ENCODE data around the gene PDE5A.

Gene PDE5A

DNA sequence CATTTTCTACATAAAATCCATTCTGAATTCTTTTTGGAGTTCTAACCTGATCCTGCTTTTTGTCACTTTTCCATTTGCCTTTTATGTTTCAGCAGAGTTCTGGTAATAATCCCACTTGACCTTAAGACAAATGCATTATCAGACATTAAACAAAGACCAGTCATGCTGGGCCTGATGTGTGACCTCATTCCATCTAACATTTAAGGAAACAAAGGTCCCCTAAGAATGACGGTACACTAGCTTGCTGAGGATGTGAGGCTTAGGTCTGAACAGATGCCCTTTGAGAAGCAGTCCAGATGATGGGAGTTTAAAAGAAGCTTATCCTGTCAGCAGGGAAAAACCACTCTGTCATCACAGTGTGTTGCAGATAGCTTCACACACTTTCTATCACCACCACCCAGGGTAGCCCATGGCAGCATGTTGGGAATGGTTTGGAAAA lies 38.1 kb upstream of the PDE5A start:
- Histone ChIP-seq H3K27me3 (ENCODE audit: insufficient read depth, low read length, poor library complexity) (no peaks in the 10 kb centered on the region), H3K36me3 (ENCODE audit: insufficient read depth, low read length) (no peaks in the 10 kb centered on the region), H3K4me2 (ENCODE audit: insufficient read depth, low read length) (no peak overlapping the region), H3K79me2 (ENCODE audit: insufficient read depth, low read length) (no peaks in the 10 kb centered on the region), H3K9ac (ENCODE audit: low read depth, low read length) (no peak overlapping the region), H3K9me3 (ENCODE audit: insufficient read depth, low read length, severe bottlenecking) (no peaks in the 10 kb centered on the region), H3K27ac (ENCODE audit: low read length) (no peak overlapping the region), H3K4me1 (ENCODE audit: insufficient read depth, low read length) (no peaks in the 10 kb centered on the region), H3K4me3 (ENCODE audit: low read depth in 1 of 2, low read length in 2 of 2) (no peak overlapping the region), H2AFZ (ENCODE audit: low read depth, low read length) (no peak overlapping the region), H4K20me1 (ENCODE audit: insufficient read depth, low read length) (no peaks in the 10 kb centered on the region)
- ATAC-seq (ENCODE audit: insufficient read depth, low read depth) (no peak), DNase-seq (no peak)
- TF ChIP-seq, protein P1, sequence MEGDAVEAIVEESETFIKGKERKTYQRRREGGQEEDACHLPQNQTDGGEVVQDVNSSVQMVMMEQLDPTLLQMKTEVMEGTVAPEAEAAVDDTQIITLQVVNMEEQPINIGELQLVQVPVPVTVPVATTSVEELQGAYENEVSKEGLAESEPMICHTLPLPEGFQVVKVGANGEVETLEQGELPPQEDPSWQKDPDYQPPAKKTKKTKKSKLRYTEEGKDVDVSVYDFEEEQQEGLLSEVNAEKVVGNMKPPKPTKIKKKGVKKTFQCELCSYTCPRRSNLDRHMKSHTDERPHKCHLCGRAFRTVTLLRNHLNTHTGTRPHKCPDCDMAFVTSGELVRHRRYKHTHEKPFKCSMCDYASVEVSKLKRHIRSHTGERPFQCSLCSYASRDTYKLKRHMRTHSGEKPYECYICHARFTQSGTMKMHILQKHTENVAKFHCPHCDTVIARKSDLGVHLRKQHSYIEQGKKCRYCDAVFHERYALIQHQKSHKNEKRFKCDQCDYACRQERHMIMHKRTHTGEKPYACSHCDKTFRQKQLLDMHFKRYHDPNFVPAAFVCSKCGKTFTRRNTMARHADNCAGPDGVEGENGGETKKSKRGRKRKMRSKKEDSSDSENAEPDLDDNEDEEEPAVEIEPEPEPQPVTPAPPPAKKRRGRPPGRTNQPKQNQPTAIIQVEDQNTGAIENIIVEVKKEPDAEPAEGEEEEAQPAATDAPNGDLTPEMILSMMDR (IDR thresholded peaks at IDR 0.05; ENCODE audit: borderline replicate concordance, extremely low read depth, low read length, poor library complexity, severe bottlenecking), result no peak
- TF ChIP-seq EZH2 (IDR thresholded peaks at IDR 0.05; ENCODE audit: borderline replicate concordance, low read depth, low read length, severe bottlenecking), result no peak

DNA sequence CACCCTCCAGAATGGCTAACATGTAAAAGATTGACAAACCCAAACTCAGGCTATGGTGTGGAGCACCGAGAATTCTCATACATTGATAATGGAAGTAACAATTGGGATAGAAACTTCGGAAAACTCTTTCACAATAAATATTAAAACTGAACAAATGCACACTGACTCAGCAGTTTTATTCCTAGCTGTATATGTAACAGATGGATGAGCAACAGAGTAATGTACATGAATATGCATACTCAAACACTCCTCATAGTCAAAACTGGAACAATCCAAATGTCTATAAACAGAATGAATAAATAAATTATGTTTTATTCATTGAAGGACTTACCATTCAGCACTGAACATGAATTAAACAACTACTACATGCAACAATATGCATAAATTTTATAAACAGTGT lies 37.1 kb upstream of the PDE5A start:
- H3K27ac ChIP-seq (ENCODE audit: low read length), result no peak overlapping the region

DNA sequence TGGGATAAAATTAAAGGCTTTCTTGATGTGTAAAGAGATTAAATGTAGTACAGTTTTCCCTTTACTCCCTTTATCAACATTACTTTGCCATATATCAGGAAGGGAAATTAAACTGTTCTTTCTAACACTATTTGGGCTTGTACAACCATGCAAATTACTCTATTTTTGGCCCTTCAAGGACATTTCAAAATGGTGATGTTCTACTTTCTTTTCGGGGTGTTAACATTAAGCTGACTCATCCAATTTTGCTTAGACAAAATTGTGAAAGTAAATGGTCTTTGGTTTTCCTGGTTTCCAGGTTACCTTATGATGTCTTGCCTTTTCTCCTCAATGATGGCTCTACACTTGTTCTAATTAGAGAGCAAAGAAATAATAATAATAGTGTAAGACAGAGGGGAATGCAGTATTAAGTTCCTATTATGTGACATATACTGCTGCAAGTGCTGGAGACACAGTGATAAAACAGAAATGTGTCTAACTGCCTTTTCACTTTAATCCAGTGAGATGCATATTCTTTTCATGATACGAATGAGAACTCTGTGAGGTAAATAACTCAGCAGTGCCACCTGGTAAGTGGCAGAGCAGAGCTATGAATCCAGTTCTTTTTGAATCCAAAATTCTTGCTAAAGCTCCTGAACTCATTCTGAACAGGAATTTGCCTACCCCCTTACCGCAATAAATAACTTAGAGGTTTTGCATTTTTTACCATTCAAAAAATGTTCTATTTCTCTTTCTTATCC lies 35.7 kb upstream of the PDE5A start:
- DNase-seq, result no peak
- Histone ChIP-seq H2AFZ (ENCODE audit: low read depth, low read length) (no peak overlapping the region), H3K27me3 (ENCODE audit: insufficient read depth, low read length, poor library complexity) (no peaks in the 10 kb centered on the region), H3K79me2 (ENCODE audit: insufficient read depth, low read length) (no peaks in the 10 kb centered on the region), H3K27ac (ENCODE audit: low read length) (no peak overlapping the region), H3K9me3 (ENCODE audit: insufficient read depth, low read length, severe bottlenecking) (no peaks in the 10 kb centered on the region), H3K4me3 (ENCODE audit: low read depth in 1 of 2, low read length in 2 of 2) (no peak overlapping the region), H3K9ac (ENCODE audit: low read depth, low read length) (no peak overlapping the region), H3K4me2 (ENCODE audit: insufficient read depth, low read length) (no peak overlapping the region), H3K4me1 (ENCODE audit: insufficient read depth, low read length) (no peaks in the 10 kb centered on the region), H4K20me1 (ENCODE audit: insufficient read depth, low read length) (no peaks in the 10 kb centered on the region), H3K36me3 (ENCODE audit: insufficient read depth, low read length) (no peaks in the 10 kb centered on the region)
- TF ChIP-seq EZH2 (IDR thresholded peaks at IDR 0.05; ENCODE audit: borderline replicate concordance, low read depth, low read length, severe bottlenecking), result no peak
- TF ChIP-seq, protein P1 (IDR thresholded peaks at IDR 0.05; ENCODE audit: borderline replicate concordance, extremely low read depth, low read length, poor library complexity, severe bottlenecking), result no peak
- no peak for ATAC-seq (ENCODE audit: insufficient read depth, low read depth)

More for the DNA sequence above, 37.1 kb upstream of the PDE5A start:
- H4K20me1 ChIP-seq (ENCODE audit: insufficient read depth, low read length), result no peaks in the 10 kb centered on the region
- no peak overlapping the region for H3K9ac ChIP-seq (ENCODE audit: low read depth, low read length)
- H3K36me3 ChIP-seq (ENCODE audit: insufficient read depth, low read length), result no peaks in the 10 kb centered on the region
- DNase-seq (no peak), ATAC-seq (ENCODE audit: insufficient read depth, low read depth) (no peak)
- H3K4me2 ChIP-seq (ENCODE audit: insufficient read depth, low read length), result no peak overlapping the region
- no peaks in the 10 kb centered on the region for H3K27me3 ChIP-seq (ENCODE audit: insufficient read depth, low read length, poor library complexity)
- H3K79me2 ChIP-seq (ENCODE audit: insufficient read depth, low read length), result no peaks in the 10 kb centered on the region
- no peak overlapping the region for H3K4me3 ChIP-seq (ENCODE audit: low read depth in 1 of 2, low read length in 2 of 2)
- H3K9me3 ChIP-seq (ENCODE audit: insufficient read depth, low read length, severe bottlenecking), result no peaks in the 10 kb centered on the region
- H2AFZ ChIP-seq (ENCODE audit: low read depth, low read length), result no peak overlapping the region
- TF ChIP-seq, protein P1 (IDR thresholded peaks at IDR 0.05; ENCODE audit: borderline replicate concordance, extremely low read depth, low read length, poor library complexity, severe bottlenecking), result no peak
- TF ChIP-seq EZH2 (IDR thresholded peaks at IDR 0.05; ENCODE audit: borderline replicate concordance, low read depth, low read length, severe bottlenecking), result no peak
- no peaks in the 10 kb centered on the region for H3K4me1 ChIP-seq (ENCODE audit: insufficient read depth, low read length)

Data from DND-41 (cell line).